ENCODE data around the gene ORM1.

DNA sequence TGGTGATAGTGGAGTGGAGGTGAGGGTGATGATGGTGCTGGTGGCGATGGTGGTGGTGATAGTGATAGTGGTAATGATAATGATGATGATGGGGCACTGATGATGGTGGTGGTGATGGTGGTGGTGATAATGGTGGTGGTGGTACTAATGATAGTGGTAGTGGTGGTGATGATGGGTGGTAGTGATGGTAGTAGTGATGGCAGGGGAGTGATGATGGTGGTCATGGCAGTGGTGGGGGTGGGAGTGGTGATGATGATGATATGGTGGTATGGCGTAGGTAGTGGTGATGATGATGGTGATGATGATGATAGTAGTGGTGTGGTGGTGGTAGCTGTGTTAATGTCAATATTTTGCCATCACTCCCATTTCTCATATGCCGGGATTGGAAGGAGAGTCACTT, 44.5 kb upstream of the ORM1 start:
- TF ChIP-seq POLR2A (IDR thresholded peaks at IDR 0.05): no peak
- TF ChIP-seq, protein P1, sequence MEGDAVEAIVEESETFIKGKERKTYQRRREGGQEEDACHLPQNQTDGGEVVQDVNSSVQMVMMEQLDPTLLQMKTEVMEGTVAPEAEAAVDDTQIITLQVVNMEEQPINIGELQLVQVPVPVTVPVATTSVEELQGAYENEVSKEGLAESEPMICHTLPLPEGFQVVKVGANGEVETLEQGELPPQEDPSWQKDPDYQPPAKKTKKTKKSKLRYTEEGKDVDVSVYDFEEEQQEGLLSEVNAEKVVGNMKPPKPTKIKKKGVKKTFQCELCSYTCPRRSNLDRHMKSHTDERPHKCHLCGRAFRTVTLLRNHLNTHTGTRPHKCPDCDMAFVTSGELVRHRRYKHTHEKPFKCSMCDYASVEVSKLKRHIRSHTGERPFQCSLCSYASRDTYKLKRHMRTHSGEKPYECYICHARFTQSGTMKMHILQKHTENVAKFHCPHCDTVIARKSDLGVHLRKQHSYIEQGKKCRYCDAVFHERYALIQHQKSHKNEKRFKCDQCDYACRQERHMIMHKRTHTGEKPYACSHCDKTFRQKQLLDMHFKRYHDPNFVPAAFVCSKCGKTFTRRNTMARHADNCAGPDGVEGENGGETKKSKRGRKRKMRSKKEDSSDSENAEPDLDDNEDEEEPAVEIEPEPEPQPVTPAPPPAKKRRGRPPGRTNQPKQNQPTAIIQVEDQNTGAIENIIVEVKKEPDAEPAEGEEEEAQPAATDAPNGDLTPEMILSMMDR (IDR thresholded peaks at IDR 0.05): no peak
- TF ChIP-seq EP300 (IDR thresholded peaks at IDR 0.05): no peak
- TF ChIP-seq POLR2AphosphoS5 (IDR thresholded peaks at IDR 0.05): no peak
